ENCODE measurements around the gene ZBTB18. TPM values are rescaled to one million over a fixed set of nuclear protein-coding genes. Genes with fewer than 3 reads are reported as not detected.
"Not testable (repeated sequence)": the region's sequence is repeated elsewhere in the genome, so short reads cannot be mapped to it uniquely, and the experiment has no call there.

Gene ZBTB18
- 27.3 TPM for polyA plus RNA-seq (ENCODE audit: insufficient read length)
- long read RNA-seq, donor 1, transcript ZBTB18-202 (2 exons, 3,740 nt) = major isoform, 7 of 7 reads
- long read RNA-seq, donor 1, partial matches to known transcripts = 0 of 7 reads
- long read RNA-seq, donor 1, other reads (novel, unspliced or antisense) = 0 of 7 reads
- long read RNA-seq, donor 2, partial matches to known transcripts = 0 of 4 reads
- long read RNA-seq, donor 2, other reads (novel, unspliced or antisense) = 0 of 4 reads
- long read RNA-seq, donor 3, transcript ZBTB18-202 (2 exons, 3,740 nt) = major isoform, 6 of 6 reads
- long read RNA-seq, donor 3, partial matches to known transcripts = 0 of 6 reads
- long read RNA-seq, donor 3, other reads (novel, unspliced or antisense) = 0 of 6 reads
- long read RNA-seq, donor 4, partial matches to known transcripts = 0 of 1 reads
- long read RNA-seq, donor 4, other reads (novel, unspliced or antisense) = 0 of 1 reads
- long read RNA-seq, donor 5, partial matches to known transcripts = 0 of 4 reads
- long read RNA-seq, donor 5, other reads (novel, unspliced or antisense) = 0 of 4 reads
- long read RNA-seq, donor 6, partial matches to known transcripts = 0 of 4 reads
- long read RNA-seq, donor 6, other reads (novel, unspliced or antisense) = 0 of 4 reads
- long read RNA-seq, donor 7, partial matches to known transcripts = 13 of 16 reads
- long read RNA-seq, donor 7, other reads (novel, unspliced or antisense) = 0 of 16 reads
- long read RNA-seq, donor 8, partial matches to known transcripts = 11 of 12 reads
- long read RNA-seq, donor 8, other reads (novel, unspliced or antisense) = 0 of 12 reads

DNA sequence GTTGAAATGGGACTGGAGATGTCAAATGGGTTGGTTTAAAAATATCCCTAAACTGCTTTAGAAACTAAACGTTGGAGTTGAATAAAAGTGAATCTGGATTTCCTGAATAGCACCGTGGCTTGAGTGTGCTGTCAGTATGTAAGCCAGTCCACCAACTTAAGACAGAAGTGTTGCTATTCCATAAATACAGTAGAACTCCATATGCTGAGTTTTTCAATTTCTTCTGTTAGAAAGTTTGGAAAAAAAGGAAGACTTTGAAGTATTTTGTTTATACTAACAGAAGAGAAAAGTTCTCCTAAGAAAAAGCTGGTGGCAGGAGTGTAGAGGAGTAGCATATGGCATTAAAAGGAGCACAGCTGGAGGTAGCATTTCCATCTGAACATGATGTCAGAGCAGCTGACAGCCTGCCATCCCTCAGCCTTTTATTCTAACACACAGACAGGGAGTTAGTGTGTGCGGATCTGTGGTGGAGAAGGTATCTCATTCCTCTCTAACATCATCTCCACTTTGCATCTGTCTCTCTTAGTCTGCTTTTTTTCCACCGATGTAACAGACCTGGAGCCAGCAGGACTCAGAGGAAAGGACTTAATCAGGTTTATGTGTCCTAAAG, at the start of gene ZBTB18:
Gene ZBTB18, plus strand, starts transcription at position 449 of the 610 bp plus-strand sequence. Its CDS starts 149 bp downstream, at position 598.
- no peak for DNase-seq

DNA sequence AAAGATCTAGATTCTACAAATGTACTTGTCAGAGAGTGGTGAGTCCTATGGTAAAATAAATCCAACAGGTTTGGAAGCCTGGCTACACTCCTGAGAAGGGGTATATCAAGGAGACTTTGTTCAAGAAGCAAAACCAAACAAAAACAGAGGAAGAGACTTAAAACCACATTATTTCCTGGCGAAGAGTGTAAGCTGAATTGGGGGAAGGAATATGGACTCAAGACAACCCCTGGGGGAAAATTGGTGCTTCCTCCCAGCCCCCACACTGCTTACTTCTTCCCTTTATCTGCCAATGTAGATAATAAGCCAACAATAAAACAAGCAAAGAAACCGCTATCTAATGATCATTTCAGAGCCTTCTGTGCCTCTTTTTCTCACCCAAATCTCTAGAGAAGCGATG, 48.4 kb upstream of the ZBTB18 start:
- no peak for DNase-seq

DNA sequence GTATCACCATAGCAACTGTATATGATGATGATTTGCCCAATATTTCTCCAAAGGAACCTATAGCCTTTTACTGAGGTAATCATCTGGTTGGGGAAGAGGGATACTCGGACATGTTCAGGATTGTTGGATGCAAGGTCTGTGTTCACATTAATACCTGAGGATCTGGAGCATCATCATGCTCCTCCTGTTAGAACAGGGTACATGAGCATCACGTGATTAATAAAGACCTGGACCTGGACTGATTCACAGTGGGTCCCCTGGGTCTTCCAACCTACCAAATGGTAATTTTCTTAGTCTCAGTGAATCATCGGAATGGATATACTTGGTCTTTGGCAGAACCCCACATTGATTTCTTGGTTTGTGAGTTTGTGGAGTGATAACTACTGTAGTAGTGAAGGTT, 45.6 kb upstream of the ZBTB18 start:
- DNase-seq = no peak

DNA sequence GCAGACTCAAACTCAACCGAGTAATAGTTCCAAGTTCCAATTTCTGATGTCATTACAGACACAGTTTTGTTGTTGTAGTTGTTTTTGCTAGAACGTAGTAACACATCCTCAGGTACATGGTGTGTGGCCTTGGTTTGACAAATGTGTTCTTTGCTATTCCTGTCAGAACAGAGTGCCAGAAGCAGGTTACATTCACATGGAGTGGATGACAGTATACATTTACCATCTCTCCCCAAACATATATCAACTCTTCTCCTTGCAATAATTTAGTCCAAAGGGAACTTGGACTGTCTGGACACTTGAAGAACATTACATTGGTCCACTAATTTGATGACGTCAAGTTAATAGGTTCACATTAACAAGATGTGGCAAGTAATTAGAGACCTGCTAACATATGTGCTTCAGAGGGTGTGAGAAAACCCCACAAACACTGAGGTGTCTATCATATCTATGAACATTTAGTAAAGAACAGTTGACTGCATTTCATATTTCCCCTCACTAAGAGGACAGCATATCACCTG, 44.6 kb upstream of the ZBTB18 start:
- DNase-seq = no peak

DNA sequence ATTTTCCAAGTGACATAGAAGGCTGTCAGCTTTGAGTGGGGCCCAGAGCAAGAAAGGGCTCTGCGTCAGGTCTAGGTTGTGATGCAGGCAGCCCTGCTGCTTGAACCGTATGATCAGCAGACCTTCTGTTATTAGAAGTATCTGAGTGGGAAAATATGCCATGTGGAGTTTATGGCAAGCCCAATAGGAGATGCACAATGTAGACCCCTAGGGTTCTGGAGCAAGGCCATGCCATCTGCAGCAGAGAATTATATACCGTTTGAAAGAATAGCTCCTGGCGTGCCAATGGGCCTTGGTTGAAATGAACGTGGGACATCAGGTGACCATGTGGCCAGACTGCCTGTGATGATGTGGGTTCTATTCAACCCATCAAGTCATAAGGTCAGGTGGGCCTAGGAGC, 44.1 kb upstream of the ZBTB18 start:
- no peak for DNase-seq

DNA sequence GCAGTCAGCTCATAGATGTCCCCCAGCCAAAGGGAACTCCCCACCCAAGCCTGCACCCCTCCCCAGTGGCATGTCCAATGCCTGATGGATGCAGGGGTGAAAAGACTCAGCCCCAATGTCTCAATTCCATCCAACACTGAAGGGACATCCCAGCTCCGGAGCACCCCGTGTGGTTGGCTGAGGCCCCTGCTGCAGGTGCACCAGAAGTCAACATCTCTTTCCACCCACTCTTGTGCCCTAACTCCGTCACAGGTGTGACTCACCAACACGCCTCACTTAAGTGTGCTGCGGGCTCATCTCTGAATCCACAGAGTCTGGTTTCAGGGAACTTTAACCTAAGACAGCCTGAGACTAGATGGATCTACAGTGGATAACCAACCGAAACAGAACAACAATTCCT, 40.9 kb upstream of the ZBTB18 start:
- no peak for DNase-seq

DNA sequence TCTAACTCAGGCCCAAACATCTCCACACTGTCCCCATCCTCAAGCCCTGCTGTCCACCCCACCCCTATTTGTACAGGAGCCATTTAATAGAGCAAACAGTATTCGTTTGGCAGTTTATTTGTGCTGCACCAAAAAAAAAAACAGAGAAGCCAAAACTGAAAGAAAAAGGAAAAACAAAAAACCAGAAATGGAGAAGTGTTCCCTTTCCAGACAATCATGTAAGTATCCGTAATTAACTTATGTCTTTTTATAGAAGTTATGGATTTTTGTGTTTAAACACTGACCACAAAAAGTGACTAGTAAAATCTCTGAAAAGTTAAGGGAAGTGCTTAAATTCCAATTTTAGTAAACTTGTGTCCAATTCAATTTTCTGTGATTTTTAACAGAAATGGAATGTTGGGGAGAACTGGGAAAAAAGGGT, 40.4 kb upstream of the ZBTB18 start:
- DNase-seq = no peak

DNA sequence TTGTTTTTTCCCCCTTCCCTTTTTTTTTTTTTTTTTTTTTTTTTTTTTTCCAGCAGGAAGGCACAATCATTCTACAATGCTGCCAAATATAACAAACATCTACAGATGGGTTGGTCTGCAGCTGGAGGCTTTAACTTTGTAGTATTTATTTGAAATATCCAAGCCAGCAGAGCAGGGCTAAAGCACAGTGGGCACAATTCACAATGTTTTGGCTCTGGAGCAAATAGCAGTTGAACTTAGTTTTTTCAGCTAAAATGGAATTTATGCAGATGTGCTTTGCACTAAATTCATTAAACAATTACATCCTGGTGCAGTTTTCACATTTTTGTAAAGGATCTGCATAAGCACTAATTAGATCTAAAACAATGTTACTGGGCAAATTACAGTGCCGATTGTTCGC, 39.8 kb upstream of the ZBTB18 start:
- no peak for DNase-seq

DNA sequence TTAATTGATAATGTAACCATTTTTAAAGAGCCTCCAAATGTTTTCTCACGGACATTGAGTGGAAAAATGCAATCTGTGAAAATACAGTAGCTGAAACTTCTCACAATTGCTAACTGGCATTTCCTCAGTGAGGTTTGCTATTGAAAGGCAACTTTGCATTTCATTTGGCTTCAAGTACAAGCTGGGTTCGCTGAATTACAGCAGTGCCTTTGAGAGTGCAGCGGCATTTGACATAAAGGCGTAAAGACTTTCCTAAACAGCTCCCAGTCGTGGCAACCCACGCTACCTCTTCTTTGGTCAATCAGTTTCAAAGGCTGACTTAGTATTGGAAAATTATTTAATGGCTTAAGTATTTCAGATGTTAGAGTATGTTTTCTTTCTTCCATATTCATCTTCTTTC, 39.3 kb upstream of the ZBTB18 start:
- no peak for DNase-seq

DNA sequence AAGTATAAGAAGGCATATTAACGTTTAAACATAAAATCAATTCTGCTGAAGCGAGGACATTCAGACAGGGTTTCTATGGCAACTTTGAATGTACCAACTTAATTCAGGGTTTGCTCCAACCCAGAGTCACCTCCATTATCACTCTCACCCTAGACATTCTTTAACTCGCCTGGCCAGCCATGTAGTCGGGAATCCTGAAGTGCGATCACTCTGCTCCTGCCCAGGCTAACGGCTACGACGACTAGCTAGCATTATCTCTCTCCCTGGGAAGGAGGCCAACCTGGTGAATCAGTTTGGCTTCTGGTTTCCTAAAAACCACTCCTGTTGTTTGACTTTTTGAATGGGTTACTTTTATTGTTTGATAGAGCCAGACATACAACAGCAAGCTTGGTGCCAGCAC, 38.9 kb upstream of the ZBTB18 start:
- no peak for DNase-seq

DNA sequence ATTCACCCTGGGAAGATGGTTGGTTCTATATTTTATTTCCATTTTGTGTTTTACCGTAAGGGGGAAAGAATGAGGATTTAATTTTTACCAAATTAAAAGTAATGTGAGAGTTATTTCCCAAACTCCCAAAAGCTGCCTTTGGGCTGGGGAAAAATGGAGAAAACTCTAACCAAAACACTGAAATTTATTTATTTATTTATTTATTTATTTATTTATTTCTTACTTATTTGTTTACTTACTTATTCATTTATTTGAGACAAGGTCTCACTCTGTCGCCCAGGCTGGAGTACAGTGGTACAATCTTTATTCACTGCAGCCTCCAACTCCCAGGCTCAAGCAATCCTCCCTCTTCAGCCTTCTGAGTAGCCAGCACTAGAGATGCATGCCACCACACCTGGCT, 38.0 kb upstream of the ZBTB18 start:
- DNase-seq = no peak

DNA sequence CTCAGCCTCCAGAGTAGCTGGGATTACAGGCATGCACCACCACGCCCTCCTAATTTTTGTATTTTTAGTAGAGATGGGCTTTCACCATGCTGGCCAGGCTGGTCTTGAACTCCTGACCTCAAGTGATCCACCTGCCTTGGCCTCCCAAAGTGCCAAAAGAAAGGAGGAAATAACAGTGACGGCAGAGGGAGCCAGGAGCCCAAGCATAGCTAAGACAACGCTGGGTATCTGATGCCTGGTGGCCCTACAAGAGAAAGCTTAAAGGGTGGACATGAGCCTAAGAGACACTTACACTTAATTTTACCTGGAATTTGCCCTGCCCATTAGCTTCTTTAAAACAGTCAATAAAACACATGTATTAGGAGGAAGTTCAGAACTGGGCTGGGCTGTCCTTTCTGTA, 36.2 kb upstream of the ZBTB18 start:
- DNase-seq = not testable (repeated sequence)

DNA sequence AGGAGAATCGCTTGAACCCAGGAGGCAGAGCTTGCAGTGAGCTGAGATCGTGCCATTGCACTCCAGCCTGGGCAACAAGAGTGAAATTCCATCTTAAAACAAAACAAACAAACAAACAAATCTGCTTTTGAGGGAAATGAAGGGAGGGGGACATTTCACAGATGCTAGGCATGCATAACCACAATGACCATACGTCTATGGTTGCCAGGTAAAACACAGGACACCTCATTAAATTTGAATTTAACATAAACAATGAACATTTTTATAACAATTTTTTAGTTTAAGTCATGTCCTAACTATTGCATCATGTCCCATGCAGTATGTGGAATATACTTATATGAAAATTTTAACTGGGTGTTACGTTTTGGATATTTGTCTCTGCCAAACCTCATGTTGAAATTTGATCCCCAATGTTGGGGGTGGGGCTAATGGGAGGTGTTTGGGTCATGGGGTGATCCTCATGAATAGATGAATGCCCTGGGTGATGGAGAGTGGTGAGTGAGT, 31.0 kb upstream of the ZBTB18 start:
- no peak for DNase-seq

DNA sequence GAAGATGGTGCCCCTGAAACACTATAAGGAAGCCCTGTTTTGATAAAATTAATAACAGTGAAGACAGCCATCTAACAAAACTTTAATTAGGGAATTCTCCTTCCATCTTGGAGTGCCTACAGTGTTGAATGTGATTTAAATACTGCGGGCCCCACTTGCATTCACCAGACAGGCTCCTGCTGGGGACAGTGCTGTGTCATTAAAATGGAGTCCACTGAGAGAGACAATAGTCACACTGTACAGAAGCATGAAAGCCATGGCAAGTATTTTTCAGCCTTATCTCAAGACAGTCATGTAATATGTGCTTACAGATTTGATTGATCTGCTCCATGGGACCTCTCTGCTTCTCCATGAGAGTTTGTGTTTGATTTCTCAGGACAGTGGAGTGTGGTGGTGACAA, 29.7 kb upstream of the ZBTB18 start:
- no peak for DNase-seq

DNA sequence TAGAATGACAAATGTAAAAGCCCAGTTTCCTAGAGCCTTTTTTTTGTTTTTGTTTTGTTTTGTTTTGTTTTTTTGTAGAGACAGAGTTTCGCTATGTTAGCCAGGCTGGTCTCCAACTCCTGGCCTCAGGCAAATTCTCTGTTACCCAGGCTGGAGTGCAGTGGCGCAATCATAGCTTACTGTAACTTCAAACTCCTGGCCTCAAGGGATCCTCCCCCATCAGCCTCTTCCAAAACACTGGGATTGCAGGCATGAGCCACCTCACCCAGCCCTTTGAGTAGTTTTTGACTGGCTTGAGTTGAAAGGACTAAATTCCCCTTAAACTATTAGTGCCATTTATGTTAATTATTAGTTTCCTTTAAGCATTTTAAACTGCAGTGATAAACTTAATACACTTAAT, 28.8 kb upstream of the ZBTB18 start:
- DNase-seq = no peak

DNA sequence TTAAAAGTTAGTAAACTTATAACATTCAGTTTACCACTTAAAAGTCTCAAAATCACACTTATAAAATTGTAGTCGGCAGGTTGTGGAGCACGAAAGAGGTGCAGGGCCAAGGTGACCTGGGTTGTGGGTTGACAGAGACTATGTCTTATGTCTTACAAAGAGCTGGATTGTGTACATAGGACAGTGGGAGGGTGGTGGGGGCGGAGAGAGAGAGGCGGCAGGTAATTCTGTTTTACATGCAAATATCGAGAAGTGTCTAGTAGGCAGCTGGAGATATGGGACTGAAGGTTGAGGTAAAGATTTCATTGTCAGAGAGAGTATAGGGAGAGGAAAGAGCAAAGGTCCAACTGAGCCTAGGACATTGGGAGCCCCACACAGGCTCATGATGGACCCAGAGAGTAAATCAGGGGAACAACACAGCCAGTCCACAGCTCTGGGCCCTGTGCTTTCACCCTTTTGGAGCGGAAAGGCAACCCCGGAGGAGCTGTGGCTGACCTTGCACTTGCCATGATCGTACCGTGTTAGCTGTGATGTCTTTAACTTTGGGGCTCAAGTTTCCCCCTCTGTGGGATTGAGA, 28.1 kb upstream of the ZBTB18 start:
- DNase-seq = no peak

DNA sequence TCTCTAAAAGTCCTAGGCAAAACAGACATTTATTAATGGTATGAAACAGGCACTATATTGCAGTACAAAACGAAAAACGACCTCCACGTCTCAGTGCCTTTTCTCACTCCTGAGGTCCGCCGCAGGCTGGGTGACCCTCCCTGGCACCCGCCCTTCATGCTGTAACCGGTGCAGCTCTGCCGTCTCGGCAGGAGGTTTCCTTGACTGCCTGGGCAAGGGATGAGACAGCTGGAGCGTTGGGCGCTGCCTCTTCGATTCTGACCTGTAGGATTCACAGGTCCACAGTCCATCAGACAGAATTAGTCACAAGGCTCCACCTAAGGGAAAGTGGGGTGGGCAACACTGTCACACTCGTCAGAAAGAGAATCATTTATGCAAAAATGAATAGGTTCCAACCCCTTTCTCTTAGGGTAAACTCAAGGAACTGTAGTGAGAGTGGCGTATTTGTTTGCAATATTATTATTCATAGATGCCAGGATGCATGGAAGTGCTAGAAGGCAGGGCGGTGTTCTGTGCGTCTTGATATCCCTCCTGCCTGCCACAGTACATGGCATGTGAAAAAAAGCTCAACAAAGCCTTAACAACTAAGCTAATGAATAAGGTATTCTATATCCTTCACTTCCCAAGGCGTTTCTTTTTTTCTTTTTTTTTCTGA, 23.5 kb upstream of the ZBTB18 start:
- no peak for DNase-seq

DNA sequence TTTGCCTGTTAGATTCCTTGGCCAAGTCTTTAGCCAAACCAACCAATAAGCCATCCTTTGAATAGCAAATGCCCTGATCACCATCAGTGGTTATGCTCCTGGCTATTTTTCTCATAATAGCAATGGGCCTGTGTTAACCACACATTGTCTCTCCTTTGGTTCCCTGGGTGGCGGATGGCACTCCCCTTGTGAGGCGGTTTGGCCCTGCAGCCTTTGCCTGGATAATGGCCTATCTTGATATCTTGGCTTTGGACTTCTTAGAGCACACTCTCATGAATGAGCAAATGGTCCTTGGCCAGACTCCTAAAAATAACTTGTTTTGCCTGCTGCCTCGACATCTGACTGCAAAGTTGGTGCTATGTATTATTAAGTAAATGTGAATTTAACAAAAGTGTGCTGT, 22.4 kb upstream of the ZBTB18 start:
- no peak for DNase-seq

DNA sequence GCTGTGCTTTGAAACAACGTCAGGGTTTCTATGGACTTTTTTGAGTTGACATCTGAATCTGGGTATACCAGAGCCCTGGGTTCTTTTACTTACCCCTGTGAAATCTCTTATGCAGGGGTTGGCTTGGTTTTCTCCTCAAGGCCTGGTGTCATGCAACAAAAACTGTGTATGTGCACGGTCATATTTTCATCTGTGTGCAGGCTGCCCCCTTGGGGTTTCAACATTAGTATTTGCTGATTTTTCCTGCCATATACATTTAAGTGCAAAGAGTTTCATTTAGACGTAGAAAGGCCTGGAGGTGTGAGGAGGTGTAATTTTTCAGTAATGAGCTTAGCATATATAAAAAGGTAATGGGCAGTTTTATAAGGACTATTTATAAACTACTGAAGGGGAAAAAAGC, 22.0 kb upstream of the ZBTB18 start:
- no peak for DNase-seq

DNA sequence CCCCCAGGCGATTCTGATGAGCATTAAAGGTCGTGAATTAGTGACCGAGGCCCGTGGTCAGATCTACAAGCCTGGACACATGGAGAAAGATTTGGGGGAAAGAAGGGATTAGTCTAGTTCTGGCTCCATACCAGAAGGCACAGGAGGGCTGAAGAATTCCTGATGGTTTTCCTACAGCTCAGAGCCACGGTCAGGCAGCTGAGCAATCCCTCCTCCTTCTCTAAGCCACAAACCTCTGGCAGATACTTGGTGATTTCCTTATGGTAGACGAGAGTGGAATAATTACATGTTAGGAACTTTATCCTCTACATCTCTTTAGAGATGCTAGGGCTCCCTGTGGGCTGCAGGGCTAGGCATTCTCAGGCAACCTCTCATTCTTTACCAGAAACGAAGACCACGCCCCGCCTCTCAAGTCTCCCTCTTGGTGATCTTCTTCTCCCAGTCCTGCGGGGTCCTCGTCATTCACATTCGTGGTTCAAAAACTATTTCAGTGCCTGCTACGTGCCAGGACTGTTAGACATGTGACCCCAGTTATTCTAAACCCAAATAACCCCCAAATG, 20.5 kb upstream of the ZBTB18 start:
- no peak for DNase-seq

DNA sequence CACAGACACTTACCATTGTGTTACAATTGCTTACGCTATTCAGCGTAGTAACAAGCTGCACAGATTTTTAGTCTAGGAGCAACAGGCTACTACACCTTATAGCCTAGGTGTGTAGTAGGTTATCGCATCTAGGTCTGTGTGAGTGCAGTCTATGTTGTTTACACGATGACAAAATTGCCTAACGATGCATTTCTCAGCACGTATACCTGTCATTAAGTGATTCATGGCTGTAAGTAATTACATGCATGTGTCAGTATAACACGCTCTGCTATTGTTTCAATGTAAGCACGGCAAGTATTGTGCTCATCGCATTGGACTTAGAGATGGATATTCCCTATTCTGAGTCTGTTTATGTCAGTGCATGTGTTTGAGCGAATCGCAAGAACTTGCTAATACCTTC, 15.7 kb upstream of the ZBTB18 start:
- no peak for DNase-seq
